KMS-11 (cell line): Measurements from ENCODE around the gene PLEKHF1.

ENCODE experiments used
- H2AFZ ChIP-seq: fragments of 200-600 bp; sonication (generic); 2 replicates; pipeline ENCODE4 v1.6.1; 2016; ENCODE audit warnings: antibody characterized with exemption, mixed run types, low read depth
- H3K27ac ChIP-seq: fragments of 200-600 bp; sonication (generic); 2 replicates; pipeline ENCODE4 v1.6.1; 2016; ENCODE audit warnings: mild to moderate bottlenecking, mixed run types
- H3K27me3 ChIP-seq: fragments of 200-600 bp; sonication (generic); 2 replicates; pipeline ENCODE4 v1.6.1; 2017; ENCODE audit warnings: mild to moderate bottlenecking, low read depth, mixed run types, moderate library complexity; ENCODE audit not compliant: insufficient read depth
- H3K36me3 ChIP-seq: fragments of 200-600 bp; sonication (generic); 2 replicates; pipeline ENCODE4 v1.6.1; 2017; ENCODE audit warnings: mild to moderate bottlenecking, mixed run types; ENCODE audit not compliant: insufficient read depth
- H3K4me1 ChIP-seq: fragments of 200-600 bp; sonication (generic); 2 replicates; pipeline ENCODE4 v1.6.1; 2016; ENCODE audit warnings: mild to moderate bottlenecking, low read depth, mixed run types; ENCODE audit not compliant: poor library complexity, severe bottlenecking
- H3K4me2 ChIP-seq: fragments of 200-600 bp; sonication (generic); 2 replicates; pipeline ENCODE4 v1.7.0; 2016; ENCODE audit warnings: mild to moderate bottlenecking, mixed run types
- H3K4me3 ChIP-seq: fragments of 200-600 bp; sonication (generic); IDR thresholded peaks from 2 replicates; pipeline ENCODE4 v1.6.1; 2017; ENCODE audit warnings: low read depth, low read length, mixed read lengths; ENCODE audit not compliant: insufficient read depth
- H3K79me2 ChIP-seq: fragments of 200-600 bp; sonication (generic); 2 replicates; pipeline ENCODE4 v1.6.1; 2016; ENCODE audit warnings: low read depth, mixed run types; ENCODE audit not compliant: insufficient read depth
- H3K9ac ChIP-seq: fragments of 200-600 bp; sonication (generic); 2 replicates; pipeline ENCODE4 v1.6.1; 2016; ENCODE audit warnings: mild to moderate bottlenecking, mixed run types
- H4K20me1 ChIP-seq: fragments of 200-600 bp; sonication (generic); 2 replicates; pipeline ENCODE4 v1.6.1; 2016; ENCODE audit warnings: mild to moderate bottlenecking, mixed run types; ENCODE audit not compliant: insufficient read depth
- CTCF ChIP-seq: fragments of 200-600 bp; sonication (generic); conservative IDR thresholded peaks from 2 replicates; pipeline ENCODE4 v1.6.1; 2017; ENCODE audit warnings: low read depth, mild to moderate bottlenecking, antibody characterized with exemption, low read length, moderate library complexity, mixed read lengths

Gene PLEKHF1

GRCh38 chr19:29628661-29629385 lies 36.4 kb upstream of the PLEKHF1 start:
- H4K20me1 ChIP-seq, result no peaks in the 10 kb centered on the region
- H2AFZ ChIP-seq, result no peak overlapping the region
- no peak for TF ChIP-seq CTCF
- no peak overlapping the region for H3K27ac ChIP-seq
- no peak overlapping the region for H3K4me2 ChIP-seq
- no peak overlapping the region for H3K9ac ChIP-seq
- H3K79me2 ChIP-seq, result no peaks in the 10 kb centered on the region
- no peaks in the 10 kb centered on the region for H3K36me3 ChIP-seq
- no peak overlapping the region for H3K4me3 ChIP-seq
- no peaks in the 10 kb centered on the region for H3K27me3 ChIP-seq
- H3K4me1 ChIP-seq, result no peaks in the 10 kb centered on the region

GRCh38 chr19:29629836-29630534 lies 35.3 kb upstream of the PLEKHF1 start:
- no peaks in the 10 kb centered on the region for H3K27me3 ChIP-seq
- H3K9ac ChIP-seq, result no peak overlapping the region
- no peaks in the 10 kb centered on the region for H3K79me2 ChIP-seq
- TF ChIP-seq CTCF, result no peak
- H3K4me3 ChIP-seq, result no peak overlapping the region
- no peak overlapping the region for H2AFZ ChIP-seq
- no peaks in the 10 kb centered on the region for H4K20me1 ChIP-seq
- H3K27ac ChIP-seq, result no peak overlapping the region
- no peak overlapping the region for H3K4me2 ChIP-seq
- no peaks in the 10 kb centered on the region for H3K36me3 ChIP-seq
- no peaks in the 10 kb centered on the region for H3K4me1 ChIP-seq

GRCh38 chr19:29630655-29631054 lies 34.6 kb upstream of the PLEKHF1 start:
- no peak overlapping the region for H3K4me3 ChIP-seq
- H3K4me2 ChIP-seq, result no peak overlapping the region
- H3K36me3 ChIP-seq, result no peaks in the 10 kb centered on the region
- no peak for TF ChIP-seq CTCF
- no peak overlapping the region for H3K27ac ChIP-seq
- no peak overlapping the region for H3K9ac ChIP-seq
- H3K4me1 ChIP-seq, result no peaks in the 10 kb centered on the region
- no peak overlapping the region for H2AFZ ChIP-seq
- no peaks in the 10 kb centered on the region for H3K79me2 ChIP-seq
- no peaks in the 10 kb centered on the region for H4K20me1 ChIP-seq
- H3K27me3 ChIP-seq, result no peaks in the 10 kb centered on the region

- H3K36me3 ChIP-seq, result no peaks in the 10 kb centered on the region
These were observed 33.8 kb upstream of the PLEKHF1 start for GRCh38 chr19:29631450-29631849.

More at GRCh38 chr19:29631450-29631849, 33.8 kb upstream of the PLEKHF1 start:
- H3K27ac ChIP-seq, result no peak overlapping the region
- no peaks in the 10 kb centered on the region for H4K20me1 ChIP-seq
- H3K27me3 ChIP-seq, result no peaks in the 10 kb centered on the region
- no peaks in the 10 kb centered on the region for H3K79me2 ChIP-seq
- H3K4me2 ChIP-seq, result no peak overlapping the region
- no peak overlapping the region for H3K4me3 ChIP-seq
- H3K4me1 ChIP-seq, result no peaks in the 10 kb centered on the region
- TF ChIP-seq CTCF, result no peak
- no peak overlapping the region for H3K9ac ChIP-seq
- no peak overlapping the region for H2AFZ ChIP-seq
